Stimulated activated CD8-positive, alpha-beta memory T cell treated with anti-CD3 and anti-CD28 coated beads, Interleukin-4, amount 100 ng/mL, for 1 hour (primary cell): Measurements from ENCODE around the gene RPH3AL.
"Not testable (repeated sequence)": the region's sequence is repeated elsewhere in the genome, so short reads cannot be mapped to it uniquely, and the experiment has no call there.

ENCODE experiments used
- DNase-seq, 2 donors: peaks; one replicate each; pipeline ENCODE4 v3.0.0-alpha.2; 2020; ENCODE audit warnings: low read depth in 2 of 2, low spot score in 1 of 2

RPH3AL gene

DNA sequence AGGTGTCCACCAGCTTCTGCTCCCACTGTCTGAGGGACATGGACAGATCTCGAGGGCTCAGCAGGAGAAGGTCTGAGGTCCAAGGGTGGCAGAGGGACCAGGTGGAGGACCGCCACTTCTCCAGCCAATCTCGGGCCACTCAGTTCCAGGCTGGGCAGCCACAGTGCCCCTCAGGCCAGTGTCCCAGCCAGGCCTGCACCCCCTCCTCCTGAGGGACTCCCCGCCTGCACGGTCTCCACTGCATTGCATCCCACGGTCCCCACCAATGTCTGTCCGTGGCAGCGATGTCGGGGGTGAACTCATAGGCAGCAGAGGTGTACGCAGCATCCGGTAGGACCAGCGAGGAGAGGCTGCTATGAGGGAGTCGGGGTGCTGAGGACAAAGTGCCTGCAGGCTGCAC is 107.0 kb downstream of the RPH3AL start:
- no peak for DNase-seq

DNA sequence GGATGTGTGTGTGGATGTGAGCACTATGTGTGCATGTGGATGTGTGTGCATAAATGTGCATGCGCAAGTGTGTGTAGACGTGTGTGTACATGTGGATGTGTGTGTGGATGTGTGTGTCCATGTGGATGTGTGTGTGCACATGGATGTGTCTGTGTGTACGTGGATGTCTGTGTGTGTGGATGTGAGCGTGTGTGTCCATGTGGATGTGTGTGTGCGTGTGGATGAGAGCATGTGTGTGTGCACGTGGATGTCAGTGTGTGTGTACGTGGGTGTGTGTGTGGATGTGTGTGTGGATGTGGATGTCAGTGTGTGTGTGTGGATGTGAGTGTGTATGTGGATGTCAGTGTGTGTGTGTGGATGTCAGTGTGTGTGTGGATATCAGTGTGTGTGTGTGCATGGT is 107.6 kb downstream of the RPH3AL start:
- no peak for DNase-seq

DNA sequence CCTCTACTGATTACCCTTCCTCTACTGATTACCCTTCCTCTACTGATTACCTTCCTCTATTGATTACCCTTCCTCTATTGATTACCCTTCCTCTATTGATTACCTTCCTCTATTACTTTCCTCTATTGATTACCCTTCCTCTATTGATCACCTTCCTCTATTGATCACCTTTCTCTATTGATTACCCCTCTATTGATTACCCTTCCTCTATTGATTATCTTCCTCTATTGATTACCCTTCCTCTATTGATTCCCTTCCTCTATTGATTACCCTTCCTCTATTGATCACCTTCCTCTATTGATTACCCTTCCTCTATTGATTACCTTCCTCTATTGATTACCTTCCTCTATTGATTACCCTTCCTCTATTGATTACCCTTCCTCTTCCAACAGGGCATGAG is 108.7 kb downstream of the RPH3AL start:
- not testable (repeated sequence) for DNase-seq

DNA sequence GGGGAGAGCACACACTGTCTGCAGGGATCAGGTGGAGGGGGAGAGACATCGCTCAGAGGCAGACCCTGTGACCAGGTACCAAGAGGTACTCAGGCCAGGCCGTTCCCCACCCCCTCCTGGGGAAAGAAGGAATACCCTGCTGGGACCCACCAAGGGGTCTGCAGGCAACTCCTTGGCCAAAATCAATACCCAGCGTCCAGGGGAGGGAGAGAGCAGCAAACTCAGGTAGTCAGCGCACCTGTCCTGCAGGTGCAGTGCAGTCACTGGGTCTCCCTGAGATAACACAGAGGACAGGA is 113.7 kb downstream of the RPH3AL start:
- no peak for DNase-seq

DNA sequence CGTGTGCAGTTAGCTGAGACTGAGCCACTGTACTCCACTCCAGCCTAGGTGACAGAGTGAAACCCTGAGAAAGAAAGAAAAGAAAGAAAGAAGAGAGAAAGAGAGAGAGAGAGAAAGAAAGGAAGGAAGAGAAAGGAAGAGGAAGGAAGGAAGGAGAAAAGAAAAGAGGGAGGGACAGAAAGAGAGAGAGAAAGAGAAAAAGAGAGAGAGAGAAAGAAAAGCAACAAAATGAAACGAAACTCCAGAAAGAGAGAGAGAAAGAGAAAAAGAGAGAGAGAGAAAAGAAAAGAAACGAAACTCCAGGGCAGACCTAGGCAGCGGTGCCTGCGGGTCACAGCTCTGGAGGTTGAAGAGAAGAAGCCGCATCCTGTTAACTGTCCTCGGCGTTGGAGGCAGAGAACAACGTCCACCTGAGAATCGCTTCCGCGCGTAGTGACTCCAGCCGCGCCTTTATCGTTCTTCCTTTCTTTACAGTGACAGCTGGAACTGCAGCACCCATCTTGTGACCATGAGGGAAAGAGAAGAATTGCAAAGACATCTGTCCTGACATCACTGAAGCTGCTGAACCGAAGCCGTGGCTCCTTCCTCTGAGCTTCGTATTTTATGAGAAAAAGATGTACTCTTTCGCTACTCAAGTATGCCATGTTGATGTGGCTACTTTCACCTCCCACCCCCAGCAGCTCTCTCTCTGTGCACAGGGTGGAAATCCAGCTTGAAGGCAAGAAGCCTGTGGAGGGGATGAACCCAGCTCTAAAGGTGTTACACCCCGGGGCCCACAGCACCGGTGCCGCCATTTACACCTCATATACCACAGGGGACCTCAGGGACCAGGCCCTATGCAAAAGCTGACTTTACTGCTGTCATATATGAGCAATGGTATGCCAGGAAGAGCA is 114.3 kb downstream of the RPH3AL start:
- DNase-seq, result no peak

DNA sequence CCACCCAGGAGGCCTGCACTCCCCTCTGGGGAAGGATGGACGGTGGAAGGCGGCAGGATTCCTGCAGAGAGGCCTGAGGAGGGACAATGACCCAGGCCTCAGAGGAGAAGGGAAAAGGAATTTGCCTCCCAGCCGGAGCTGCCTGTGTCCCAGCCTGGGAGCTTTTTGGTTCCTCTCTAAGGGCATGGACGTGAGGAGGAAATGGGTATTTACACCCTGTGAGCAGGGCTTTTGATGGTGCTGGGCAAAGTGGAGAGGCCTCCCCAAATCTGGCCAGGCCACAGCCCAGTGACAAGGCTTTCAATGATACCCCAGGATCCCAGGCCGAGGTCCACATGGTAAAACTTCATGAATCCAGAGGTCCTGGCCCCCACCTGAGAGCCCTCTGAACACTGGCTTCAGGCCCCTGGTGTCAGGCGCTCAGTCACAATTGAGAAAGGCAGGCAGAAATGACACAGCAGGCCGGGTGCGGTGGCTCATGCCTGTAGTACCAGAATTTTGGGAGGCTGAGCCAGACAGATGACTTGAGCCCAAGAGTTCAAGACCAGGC is 115.1 kb downstream of the RPH3AL start:
- no peak for DNase-seq

DNA sequence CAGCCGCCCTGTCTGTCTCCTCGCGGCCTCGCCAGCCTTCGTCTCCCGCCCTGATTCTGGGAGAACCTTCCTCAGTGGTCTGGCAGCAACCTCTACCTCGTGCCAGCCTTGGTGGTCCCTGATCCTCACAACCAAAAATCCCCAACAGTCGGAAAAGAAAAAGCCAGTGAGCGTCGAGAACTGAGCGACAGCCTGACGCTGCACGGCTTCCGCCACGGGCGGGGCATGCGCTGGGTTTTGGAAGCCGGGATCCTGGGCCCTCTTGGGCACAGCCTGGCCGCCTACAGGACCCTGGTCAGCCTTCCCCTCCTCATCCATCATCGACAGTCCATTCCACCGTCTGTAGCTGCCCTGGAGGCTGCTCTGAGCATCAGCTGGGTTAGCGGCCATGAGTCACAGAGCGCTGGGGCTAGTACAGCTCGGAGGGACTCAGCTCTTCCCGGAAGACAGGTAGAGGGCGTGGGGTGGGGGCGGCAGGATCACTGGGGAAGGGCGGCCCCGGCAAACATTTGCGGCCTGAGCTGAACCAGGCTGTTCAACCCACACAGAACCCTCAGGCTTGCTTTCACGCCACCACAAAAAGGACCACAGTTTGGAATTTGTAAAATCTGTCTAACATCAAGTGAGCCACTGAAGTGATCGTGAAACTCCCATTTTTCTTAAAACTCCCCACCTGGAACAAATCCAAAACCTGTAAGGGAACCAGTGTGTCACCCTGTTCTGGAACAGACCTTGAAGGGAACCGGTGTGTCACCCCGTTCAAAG is 115.8 kb downstream of the RPH3AL start:
- DNase-seq, result no peak

DNA sequence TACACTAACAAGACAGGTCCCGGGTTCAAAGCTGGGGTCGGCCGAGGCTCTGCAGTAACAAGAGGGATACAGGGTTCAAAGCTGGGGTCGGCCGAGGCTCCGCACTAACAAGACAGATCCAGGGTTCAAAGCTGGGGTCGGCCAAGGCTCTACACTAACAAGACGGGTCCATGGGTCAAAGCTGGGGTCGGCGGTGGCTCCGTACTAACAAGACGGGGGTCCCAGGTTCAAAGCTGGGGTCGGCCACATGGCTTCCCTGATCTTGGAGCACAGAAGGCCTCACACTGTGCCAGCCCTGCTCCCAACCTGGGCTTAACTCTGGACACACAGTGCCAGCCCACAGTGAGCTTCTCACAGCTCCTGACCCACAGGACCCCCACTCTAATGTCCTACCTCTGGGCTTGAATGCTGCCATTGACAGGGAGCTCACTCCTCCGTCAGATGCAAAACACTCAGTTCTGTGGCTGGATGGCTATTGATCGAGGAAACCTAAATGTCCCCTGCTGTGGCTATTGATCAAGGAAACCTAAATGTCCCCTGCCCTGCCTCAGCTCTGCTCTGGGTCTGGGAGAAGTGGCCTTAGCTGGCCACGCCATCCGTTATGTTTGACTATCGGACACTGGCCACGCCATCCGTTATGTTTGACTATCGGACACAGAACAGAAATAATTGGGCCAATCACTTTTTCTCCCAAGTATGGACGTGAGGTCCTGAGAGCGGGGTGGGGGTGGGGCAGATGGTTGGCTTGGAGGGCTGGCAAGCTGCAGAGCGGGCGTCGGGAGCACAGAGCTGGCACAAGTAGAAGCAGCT is 116.6 kb downstream of the RPH3AL start:
- DNase-seq, result no peak

DNA sequence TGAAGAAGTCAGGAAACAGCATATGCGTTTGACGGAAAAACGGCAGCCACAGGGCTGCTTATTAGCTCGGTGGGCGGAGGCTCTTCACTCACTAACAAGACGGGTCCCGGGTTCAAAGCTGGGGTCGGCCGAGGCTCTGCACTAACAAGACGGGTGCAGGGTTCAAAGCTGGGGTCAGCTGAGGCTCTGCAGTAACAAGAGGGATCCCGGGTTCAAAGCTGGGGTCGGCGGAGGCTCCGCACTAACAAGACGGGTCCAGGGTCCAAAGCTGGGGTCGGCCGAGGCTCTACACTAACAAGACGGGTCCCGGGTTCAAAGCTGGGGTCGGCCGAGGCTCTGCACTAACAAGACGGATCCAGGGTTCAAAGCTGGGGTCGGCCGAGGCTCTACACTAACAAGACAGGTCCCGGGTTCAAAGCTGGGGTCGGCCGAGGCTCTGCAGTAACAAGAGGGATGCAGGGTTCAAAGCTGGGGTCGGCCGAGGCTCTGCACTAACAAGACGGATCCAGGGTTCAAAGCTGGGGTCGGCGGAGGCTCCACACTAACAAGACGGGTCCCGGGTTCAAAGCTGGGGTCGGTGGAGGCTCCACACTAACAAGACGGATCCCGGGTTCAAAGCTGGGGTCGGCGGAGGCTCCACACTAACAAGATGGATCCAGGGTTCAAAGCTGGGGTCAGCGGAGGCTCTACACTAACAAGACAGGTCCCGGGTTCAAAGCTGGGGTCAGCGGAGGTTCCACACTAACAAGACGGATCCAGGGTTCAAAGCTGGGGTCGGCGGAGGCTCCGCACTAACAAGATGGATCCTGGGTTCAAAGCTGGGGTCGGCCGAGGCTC is 117.4 kb downstream of the RPH3AL start:
- DNase-seq, result not testable (repeated sequence)

DNA sequence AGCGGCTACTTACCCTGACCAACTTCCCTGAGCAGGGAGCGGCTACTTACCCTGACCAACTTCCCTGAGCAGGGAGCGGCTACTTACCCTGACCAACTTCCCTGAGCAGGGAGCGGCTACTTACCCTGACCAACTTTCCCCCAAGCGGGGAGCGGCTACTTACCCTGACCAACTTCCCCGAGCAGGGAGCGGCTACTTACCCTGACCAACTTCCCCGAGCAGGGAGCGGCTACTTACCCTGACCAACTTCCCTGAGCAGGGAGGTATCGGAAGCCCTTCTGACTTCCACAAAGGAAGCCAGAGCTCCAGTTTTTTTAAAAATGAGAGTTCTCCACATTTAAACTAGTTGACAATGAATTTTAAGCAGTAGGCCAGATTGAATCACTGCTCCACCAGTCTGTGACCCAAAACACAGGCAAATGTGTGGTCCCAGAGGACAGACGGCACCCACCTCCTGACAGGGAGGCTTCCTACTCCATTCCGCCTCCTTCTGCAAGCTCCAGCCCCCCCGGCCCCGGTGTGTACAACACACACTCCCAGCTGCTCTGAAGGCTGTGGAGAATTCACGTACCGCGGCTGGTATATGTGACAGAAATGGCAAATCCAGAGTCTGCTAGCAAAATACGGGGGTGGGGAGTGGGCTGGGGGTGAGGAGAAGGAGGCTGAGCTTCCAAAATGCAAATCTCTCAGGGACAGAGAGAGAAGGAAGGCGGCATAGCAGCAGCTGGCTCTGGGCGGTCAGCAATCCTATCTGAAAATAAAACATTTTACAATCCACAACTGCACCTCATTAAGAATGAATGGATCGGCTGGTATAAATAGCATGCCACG is 118.2 kb downstream of the RPH3AL start:
- not testable (repeated sequence) for DNase-seq

DNA sequence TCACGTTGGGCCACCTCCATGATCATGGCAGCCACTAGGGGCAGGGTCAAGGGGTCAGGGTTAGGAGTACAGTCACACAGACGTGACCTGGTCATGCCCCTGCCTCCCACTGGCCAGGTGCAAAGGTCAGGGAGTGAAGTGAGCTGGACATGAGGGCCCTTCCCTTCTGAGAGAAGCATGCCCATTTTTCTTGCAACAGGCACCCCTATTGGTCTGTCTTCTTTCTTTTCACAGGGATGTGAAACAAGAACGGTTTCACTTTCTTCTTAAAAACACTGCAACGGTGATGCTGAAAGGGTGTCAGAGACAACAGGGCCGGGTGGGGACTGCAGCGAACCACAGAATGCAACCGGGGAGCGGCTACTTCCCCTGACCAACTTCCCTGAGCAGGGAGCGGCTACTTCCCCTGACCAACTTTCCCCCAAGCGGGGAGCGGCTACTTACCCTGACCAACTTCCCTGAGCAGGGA is 119.1 kb downstream of the RPH3AL start:
- DNase-seq, result no peak

DNA sequence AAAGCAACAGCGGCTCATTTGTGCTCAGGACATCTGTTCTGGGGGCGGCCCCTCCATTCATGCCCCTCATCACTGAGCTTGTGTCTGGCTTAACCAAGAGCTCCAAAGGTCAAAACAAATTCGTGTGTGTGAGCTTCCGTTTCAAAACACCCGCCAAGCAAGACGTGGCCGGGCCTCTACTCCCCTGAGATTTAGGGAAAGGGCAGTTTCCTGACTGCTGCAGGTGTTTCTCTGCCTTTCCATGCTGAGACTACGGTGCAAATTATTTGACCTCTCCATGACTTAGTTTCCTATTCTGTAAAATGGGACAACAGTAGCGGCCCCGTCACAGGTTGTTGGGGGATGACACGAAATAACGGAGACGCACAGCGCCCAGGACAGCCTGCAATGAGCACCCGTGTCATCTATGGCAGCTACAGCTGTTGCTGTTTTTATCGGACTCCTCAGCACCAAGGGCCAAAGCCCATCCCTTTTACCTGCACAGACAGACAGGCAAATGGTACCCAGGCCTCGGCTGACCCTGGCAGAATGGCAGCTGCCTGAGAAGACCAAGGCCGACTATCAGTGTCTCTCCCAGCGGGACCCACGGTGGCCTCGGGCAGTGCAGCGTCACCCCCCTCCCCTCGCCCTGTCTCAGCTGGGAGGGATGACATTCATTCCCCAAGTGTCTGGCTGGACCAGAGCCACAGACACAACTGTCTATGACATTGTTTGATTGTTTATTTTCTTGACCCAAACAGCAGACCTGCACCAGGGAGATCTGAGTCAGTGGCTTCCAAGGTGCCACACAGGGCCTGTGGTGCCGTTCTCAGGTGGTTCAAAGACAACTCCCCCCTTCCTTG is 120.4 kb downstream of the RPH3AL start:
- no peak for DNase-seq

DNA sequence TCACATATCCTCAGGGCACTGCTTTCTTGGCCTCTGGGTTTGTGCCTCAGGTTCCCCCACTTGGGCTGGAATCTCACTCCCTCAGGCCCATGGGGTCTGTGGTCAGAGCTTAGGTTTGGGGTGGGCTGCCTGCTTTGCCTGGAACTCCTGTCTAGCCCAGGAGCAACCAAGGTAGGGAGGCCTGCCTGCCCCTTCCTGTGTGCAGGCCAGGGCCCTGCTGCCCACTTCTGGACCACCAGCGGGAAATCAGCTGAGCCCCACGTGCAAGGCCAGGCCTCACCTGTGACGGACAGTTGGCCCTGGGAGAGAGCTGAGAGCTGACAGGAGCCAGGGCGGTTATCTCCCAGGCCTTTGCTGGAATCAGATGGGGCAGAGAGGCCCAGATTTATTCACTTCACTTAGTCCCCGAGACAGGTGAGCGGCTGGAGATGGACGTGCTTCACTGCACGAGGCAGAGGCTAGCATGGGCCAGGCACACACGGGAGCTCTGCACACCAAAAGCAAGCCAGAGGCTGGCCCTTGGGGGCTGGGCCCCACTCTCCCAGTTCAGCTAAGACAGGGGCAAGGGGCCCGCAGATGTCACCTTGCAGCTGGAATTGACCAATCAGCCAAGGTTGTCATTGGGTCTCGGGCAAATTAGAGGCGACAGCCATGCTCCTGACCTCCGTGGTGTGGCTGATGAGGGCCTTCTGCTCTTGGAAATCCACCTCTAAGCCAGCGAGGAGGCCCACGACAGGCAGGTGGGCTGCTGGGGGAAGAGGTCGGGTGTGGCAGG is 121.2 kb downstream of the RPH3AL start:
- no peak for DNase-seq

DNA sequence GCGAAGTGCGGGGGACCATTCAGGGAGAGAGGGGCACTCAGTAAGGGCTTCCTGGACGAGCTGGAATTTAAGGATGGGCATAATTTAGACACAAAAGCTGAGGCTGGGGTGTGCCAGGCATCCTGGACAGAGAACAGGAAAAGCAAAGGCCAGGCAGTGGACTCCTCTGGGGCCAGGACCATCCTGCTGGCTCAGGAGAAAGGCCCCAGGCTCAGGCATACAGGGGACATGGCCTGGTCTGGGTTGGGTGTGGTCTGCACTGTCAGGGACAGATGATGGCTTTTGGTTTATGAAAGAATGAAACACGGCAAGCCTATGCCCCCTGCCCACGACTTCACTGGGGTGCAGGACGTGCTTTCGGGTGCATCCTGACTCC is 122.2 kb downstream of the RPH3AL start:
- no peak for DNase-seq

DNA sequence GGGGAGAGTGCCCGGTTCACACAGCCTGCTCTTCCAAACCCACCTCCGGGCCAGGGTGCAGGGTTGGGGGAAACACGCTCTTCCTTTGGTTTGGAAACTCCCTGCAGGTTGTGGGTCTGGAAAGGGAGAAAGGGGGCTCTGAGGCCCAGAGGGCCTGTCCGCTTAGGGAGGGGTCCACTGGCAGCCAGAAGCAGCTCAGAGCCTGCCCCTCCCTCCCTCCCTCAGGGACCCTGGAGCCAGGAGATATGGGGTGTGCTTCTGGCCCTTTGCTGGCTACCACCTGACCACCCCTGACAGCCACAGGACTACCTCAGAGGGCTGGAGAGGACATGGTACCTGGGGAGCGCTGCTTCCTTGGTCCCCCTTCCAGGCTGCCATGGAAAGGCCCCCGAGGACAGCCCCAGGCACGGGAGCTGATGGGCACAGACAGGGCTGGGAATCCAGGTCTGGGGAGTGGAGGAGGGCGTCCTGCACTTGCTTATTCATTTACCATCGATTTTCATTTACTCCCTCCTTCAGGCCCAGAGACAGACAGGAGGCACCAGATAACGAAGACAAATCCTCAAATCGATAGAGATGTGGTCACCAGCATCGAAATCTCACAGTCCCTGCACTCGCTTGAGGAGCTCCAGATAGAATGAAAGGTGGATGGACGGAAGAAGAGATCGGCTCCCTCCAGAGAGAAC is 122.8 kb downstream of the RPH3AL start:
- DNase-seq, result no peak

DNA sequence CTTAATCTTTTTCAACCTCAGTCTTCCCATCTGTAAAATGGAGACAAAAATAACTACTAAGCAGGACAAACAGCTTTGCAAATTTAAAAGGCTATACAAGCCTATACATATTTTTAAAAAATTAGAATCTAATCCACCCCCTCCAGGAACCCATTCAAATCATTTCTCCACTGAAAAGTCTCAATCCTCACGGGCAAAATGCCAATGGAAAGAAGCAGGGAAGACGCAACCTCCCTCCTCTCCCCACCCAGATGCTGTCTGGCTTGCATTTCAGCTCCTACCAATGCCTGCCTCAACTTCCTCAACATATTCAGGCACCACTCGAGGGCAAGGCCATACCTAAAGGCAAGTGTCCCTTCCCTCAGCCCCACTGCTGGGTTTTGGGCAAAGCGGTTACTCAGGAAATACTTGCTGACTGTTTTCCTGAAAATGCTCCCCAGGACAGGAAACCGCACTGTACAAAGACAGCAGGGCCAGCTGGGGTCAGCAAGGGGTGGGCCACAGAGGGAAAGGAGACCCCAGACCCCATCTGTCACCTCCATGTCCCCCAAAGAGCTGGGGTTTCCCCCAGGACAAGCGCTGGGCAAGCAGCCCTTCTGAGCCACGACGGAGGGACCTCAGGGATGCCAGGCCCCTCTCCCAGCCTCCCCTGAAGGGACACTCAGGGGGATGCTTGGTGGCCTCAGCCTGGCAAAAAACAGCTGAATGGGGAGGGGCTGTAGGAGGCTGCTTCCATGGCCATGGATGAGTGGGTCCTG is 123.5 kb downstream of the RPH3AL start:
- no peak for DNase-seq
